Stimulated activated CD8-positive, alpha-beta memory T cell treated with anti-CD3 and anti-CD28 coated beads, Interleukin-4, amount 100 ng/mL, for 4 hours (primary cell): ENCODE results near the gene SPRYD4.
A peak's percentile ranks its signal among the peaks of the same experiment; 100 is the strongest.

ENCODE experiments used
- DNase-seq, 2 donors: peaks; one replicate each; pipeline ENCODE4 v3.0.0-alpha.2; 2020; ENCODE audit warnings: low read depth in 2 of 2, low spot score in 1 of 2

Gene SPRYD4

GRCh38 chr12:56520048-56520447 lies 51.7 kb downstream of the SPRYD4 start:
- DNase-seq = no peak

DNA sequence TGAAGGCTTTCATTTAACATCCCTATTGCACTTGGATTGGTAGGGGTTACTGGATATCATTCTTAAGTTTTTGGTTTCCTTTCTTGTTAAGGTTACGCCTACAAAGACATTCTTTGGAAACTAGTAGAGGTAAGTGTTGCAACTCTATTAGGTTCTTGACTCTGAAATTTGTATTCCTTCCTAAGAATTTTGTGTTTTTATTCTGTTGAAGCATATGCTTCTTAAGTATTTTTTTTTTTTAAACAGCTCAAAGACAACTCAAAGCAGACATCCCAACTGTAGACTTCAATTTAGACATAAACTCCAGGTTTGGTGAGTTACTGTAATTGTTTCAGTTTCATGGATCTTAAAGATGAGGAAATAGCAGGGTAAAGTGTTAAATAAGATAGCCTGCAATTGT lies 52.1 kb downstream of the SPRYD4 start:
- no peak for DNase-seq

DNA sequence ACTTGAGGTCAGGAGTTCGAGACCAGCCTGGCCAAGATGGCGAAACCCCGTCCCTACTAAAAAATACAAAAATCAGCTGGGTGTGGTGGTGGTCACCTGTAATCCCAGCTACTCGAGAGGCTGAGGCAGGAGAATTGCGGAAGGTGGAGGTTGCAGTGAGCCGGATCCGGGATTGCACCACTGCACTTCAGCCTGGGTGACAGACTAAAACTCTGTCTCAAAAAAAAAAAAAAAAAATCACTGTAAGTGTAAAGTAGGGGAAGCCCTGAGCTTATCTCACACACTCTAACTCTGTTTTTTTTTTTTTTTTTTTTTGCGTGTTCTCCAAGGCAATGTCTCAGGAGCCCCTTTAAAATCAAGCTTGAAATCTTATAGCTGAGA lies 52.8 kb downstream of the SPRYD4 start:
- no peak for DNase-seq

DNA sequence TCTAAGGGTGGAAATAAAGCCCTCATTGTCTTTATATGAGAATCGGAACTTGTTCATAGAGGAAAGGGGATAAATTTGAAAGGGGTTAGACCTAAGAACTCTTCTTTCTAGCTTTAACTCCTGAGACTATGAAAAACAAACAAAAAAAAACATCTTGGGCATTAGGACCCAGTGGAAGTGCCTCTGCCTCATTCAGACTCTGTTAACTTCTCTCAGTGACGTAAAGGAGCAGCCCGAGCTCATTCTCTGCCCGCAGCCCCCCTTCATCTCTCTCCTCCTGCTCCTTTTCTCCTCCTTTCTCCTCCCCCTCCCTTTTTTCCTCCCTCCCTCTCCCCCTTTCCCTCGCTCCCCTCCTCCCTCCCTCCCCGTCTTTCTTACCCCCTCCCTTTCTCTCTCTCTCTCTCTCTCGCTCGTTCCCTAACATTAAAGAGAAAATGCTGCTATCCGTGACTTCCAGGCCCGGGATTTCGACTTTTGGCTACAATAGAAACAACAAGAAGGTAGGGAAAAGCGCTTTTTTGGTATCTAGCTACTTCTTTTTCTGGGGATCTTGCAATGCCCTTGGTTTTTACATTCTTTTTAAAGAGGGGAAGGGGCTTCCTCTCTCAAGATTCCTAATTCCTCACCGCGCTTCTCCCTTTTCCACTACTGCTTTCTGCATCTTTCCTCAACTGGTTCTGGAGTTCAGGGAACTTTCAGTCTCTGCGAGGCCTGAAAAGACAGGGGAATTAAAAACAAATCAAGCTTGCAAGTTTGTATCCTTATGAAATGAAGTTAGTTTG lies 53.4 kb downstream of the SPRYD4 start, which contains the start of gene RBMS2:
TSS of gene RBMS2 (plus strand) at position 231 of the 782 bp plus-strand sequence. CDS start at position 435, 204 bp downstream.
- DNase-seq = peak in 1 of 2 donors; percentile 16

GRCh38 chr12:56522411-56523193 lies 54.2 kb downstream of the SPRYD4 start:
- no peak for DNase-seq

DNA sequence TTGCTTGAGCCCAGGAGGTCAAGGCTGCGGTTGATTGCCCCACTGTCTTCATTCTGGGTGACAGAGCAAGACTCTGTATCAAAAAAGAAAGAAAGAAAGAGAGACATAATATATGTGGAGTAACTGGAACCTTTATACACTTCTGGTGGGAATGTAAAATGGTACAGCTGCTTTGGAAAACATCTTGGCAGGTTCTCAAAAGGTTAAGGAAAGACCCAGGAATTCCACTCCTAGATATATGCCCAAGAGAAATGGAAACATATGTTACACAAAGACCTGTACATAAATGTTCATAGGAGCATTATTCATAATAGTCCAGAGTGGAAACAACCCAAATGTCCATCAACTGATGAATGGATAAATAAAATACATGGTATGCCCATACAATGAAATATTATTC lies 60.5 kb downstream of the SPRYD4 start:
- DNase-seq = no peak
